Measurements from ENCODE around the gene SPCS2.

Gene SPCS2

DNA sequence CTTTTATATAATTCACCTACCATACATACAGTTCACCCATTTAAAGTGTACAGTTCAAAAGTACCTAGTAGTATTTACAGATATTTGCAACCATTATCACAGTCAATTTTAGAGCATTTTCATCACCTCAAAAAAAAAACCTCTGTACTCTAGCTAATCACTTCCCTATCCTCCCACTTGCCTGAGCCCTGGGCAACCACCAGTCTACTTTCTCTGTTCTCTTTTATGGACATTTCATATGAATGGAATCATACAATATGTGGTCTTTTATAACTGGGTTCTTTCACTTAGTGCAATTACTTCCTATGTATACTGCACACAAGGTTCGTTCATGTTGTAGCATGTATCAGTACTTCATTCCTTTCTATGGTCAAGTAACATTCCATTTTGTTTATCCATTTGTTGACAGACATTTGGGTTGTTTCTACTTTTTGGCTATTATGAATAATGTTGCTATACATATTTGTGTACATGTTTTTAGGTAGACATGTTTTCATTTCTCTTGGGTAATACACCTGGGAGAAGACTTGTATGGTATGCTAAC is 21.9 kb downstream of the SPCS2 start:
- POLR2A ChIA-PET, result no interaction called here

DNA sequence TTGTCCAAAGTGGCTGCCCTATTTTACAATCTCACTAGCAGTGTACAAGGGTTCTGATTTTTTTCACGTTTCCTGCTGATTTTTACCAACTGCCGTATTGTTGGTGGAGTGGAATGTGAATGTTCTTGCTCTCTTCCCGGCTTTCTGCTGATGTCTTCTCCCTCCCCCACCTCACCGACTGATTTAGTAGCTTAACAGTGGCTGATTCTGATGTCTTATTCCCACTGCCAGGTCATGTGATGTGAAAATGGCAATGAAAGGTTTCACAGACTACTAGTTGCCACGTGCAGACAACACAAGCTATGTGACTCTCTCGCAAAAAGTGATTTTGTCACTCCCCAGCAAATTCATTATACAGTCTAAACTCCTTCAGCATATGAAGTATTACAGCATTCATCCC is 22.4 kb downstream of the SPCS2 start:
- POLR2A ChIA-PET, result no interaction called here
- no peak for TF ChIP-seq HDGF (IDR thresholded peaks at IDR 0.05; ENCODE audit: borderline replicate concordance)
- TF ChIP-seq NFRKB (IDR thresholded peaks at IDR 0.05), result no peak
- TF ChIP-seq L3MBTL2 (conservative IDR thresholded peaks at IDR 0.05), result no peak
- no peak for TF ChIP-seq ELF4 (IDR thresholded peaks at IDR 0.05)
- TF ChIP-seq ZNF384 (IDR thresholded peaks at IDR 0.05), result no peak
- TF ChIP-seq FOXA1 (IDR thresholded peaks at IDR 0.05), result no peak
- TF ChIP-seq, protein P1, sequence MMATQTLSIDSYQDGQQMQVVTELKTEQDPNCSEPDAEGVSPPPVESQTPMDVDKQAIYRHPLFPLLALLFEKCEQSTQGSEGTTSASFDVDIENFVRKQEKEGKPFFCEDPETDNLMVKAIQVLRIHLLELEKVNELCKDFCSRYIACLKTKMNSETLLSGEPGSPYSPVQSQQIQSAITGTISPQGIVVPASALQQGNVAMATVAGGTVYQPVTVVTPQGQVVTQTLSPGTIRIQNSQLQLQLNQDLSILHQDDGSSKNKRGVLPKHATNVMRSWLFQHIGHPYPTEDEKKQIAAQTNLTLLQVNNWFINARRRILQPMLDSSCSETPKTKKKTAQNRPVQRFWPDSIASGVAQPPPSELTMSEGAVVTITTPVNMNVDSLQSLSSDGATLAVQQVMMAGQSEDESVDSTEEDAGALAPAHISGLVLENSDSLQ (IDR thresholded peaks at IDR 0.05), result no peak
- no peak for TF ChIP-seq FOXK2 (IDR thresholded peaks at IDR 0.05)
- no peak for TF ChIP-seq BHLHE40 (IDR thresholded peaks at IDR 0.05; ENCODE audit: borderline replicate concordance)
- no peak for TF ChIP-seq CTBP1 (IDR thresholded peaks at IDR 0.05; ENCODE audit: borderline replicate concordance)
- no peak for TF ChIP-seq ARNT (IDR thresholded peaks at IDR 0.05)
- TF ChIP-seq FOXM1 (IDR thresholded peaks at IDR 0.05; ENCODE audit: borderline replicate concordance), result no peak
- CTCF ChIA-PET, result interaction anchor here (0.6 kb wide), 1 partner anchor 43 kb away, joined by 4 read pairs; no protein-coding TSS in a partner anchor
- DNase-seq (ENCODE audit: extremely low spot score), result no peak

More for the DNA sequence above, 21.9 kb downstream of the SPCS2 start:
- CTCF ChIA-PET, result interaction anchor here (0.6 kb wide), 1 partner anchor 42 kb away, joined by 4 read pairs; no protein-coding TSS in a partner anchor
- no peak for DNase-seq (ENCODE audit: extremely low spot score)
- TF ChIP-seq, protein P1 (IDR thresholded peaks at IDR 0.05), result no peak
- TF ChIP-seq FOXM1 (IDR thresholded peaks at IDR 0.05; ENCODE audit: borderline replicate concordance), result no peak
- no peak for TF ChIP-seq CTBP1 (IDR thresholded peaks at IDR 0.05; ENCODE audit: borderline replicate concordance)
- no peak for TF ChIP-seq FOXA1 (IDR thresholded peaks at IDR 0.05)
- no peak for TF ChIP-seq FOXK2 (IDR thresholded peaks at IDR 0.05)
- no peak for TF ChIP-seq TARDBP (IDR thresholded peaks at IDR 0.05)
- no peak for TF ChIP-seq SUZ12 (IDR thresholded peaks at IDR 0.05)
- no peak for TF ChIP-seq L3MBTL2 (conservative IDR thresholded peaks at IDR 0.05)
- no peak for TF ChIP-seq HDGF (IDR thresholded peaks at IDR 0.05; ENCODE audit: borderline replicate concordance)
- TF ChIP-seq LEF1 (IDR thresholded peaks at IDR 0.05; ENCODE audit: borderline replicate concordance), result no peak
- no peak for TF ChIP-seq SP1 (IDR thresholded peaks at IDR 0.05)
- no peak for TF ChIP-seq BHLHE40 (IDR thresholded peaks at IDR 0.05; ENCODE audit: borderline replicate concordance)
- TF ChIP-seq ZNF384 (IDR thresholded peaks at IDR 0.05), result no peak
- no peak for TF ChIP-seq ARNT (IDR thresholded peaks at IDR 0.05)
- no peak for TF ChIP-seq NFRKB (IDR thresholded peaks at IDR 0.05)
- TF ChIP-seq ELF4 (IDR thresholded peaks at IDR 0.05), result no peak

DNA sequence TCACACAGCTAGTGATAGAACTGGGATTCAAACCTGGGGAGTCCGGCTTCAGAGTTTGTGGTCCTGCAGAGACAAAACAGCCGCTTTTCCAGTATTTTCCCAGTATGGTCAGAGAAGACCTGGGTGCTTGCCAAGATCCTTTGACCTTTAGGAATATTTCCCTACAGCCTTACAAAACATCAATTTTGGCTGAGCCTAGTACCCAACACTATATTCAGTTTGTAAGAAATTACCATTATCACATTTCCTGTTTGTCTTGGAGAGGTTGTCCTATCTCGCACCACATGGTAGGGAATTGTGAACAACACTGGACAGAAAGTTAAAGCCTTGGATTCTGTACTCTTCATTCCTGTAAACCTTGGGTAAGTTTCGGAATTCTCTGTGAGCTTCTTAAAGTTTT is 29.0 kb downstream of the SPCS2 start:
- ChIA-PET CTCF (interaction anchor here (0.7 kb wide), 1 partner anchor 22 kb away, joined by 3 read pairs; no protein-coding TSS in a partner anchor), POLR2A (no interaction called here)
- DNase-seq (ENCODE audit: extremely low spot score), result no peak
- TF ChIP-seq TARDBP (IDR thresholded peaks at IDR 0.05) (no peak), BHLHE40 (IDR thresholded peaks at IDR 0.05; ENCODE audit: borderline replicate concordance) (no peak), FOXA1 (IDR thresholded peaks at IDR 0.05) (no peak), NFRKB (IDR thresholded peaks at IDR 0.05) (no peak), SP1 (IDR thresholded peaks at IDR 0.05) (no peak), LEF1 (IDR thresholded peaks at IDR 0.05; ENCODE audit: borderline replicate concordance) (no peak), SUZ12 (IDR thresholded peaks at IDR 0.05) (no peak), L3MBTL2 (conservative IDR thresholded peaks at IDR 0.05) (no peak), ELF4 (IDR thresholded peaks at IDR 0.05) (no peak), HDGF (IDR thresholded peaks at IDR 0.05; ENCODE audit: borderline replicate concordance) (no peak), FOXM1 (IDR thresholded peaks at IDR 0.05; ENCODE audit: borderline replicate concordance) (no peak), ZNF384 (IDR thresholded peaks at IDR 0.05) (no peak), FOXK2 (IDR thresholded peaks at IDR 0.05) (no peak), ARNT (IDR thresholded peaks at IDR 0.05) (no peak), CTBP1 (IDR thresholded peaks at IDR 0.05; ENCODE audit: borderline replicate concordance) (no peak)
- TF ChIP-seq, protein P1 (IDR thresholded peaks at IDR 0.05), result no peak

DNA sequence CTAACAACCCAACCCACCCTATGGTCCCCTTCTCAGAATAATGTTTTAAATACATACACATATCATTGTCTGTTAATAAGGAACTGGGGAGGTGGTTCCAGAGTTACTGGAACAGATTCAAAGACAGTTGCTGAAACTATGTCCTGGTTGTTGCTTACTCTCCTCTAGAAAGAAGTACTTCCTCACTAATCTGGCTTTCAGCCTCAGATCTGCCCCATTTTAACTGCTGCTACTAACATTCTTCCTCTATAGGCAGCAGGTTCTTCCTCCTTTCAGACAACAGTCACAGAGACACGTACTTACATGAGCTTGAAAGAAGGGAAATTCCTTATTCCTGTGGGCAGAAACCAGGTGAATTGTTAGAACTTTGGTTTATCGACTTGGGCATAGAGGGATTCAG is 31.6 kb downstream of the SPCS2 start:
- CTCF ChIA-PET, result no interaction called here
- POLR2A ChIA-PET, result no interaction called here
- TF ChIP-seq SP1 (IDR thresholded peaks at IDR 0.05) (no peak), ELF4 (IDR thresholded peaks at IDR 0.05) (no peak), BHLHE40 (IDR thresholded peaks at IDR 0.05; ENCODE audit: borderline replicate concordance) (no peak), ZNF384 (IDR thresholded peaks at IDR 0.05) (no peak), SUZ12 (IDR thresholded peaks at IDR 0.05) (no peak), FOXM1 (IDR thresholded peaks at IDR 0.05; ENCODE audit: borderline replicate concordance) (no peak), HDGF (IDR thresholded peaks at IDR 0.05; ENCODE audit: borderline replicate concordance) (no peak), FOXA1 (IDR thresholded peaks at IDR 0.05) (no peak)
- DNase-seq (ENCODE audit: extremely low spot score), result no peak

DNA sequence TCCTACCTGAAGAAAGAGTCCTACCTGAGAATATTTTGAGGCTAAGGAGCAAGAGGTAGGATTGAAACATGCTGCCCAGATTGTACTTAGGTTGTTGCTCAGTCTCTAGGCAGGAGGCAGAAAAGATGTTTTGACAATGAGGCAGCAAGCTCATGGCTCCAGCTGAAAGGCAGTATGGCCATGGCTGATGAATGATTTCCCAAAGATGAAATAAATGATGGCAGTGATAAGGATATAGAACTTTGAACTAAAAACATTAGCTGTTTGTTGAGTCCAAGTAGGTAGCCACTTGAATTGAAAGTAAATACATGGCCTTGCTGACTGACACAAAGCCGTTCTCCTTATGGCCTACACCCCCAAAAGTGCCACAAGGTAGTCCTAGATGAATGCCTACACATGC is 32.8 kb downstream of the SPCS2 start:
- no peak for DNase-seq (ENCODE audit: extremely low spot score)
- TF ChIP-seq NFRKB (IDR thresholded peaks at IDR 0.05) (no peak), SP1 (IDR thresholded peaks at IDR 0.05) (no peak), ARNT (IDR thresholded peaks at IDR 0.05) (no peak), TARDBP (IDR thresholded peaks at IDR 0.05) (no peak), SUZ12 (IDR thresholded peaks at IDR 0.05) (no peak), FOXA1 (IDR thresholded peaks at IDR 0.05) (no peak), ZNF384 (IDR thresholded peaks at IDR 0.05) (no peak), BHLHE40 (IDR thresholded peaks at IDR 0.05; ENCODE audit: borderline replicate concordance) (no peak), LEF1 (IDR thresholded peaks at IDR 0.05; ENCODE audit: borderline replicate concordance) (no peak), ELF4 (IDR thresholded peaks at IDR 0.05) (no peak), FOXK2 (IDR thresholded peaks at IDR 0.05) (no peak), L3MBTL2 (conservative IDR thresholded peaks at IDR 0.05) (no peak), CTBP1 (IDR thresholded peaks at IDR 0.05; ENCODE audit: borderline replicate concordance) (no peak), FOXM1 (IDR thresholded peaks at IDR 0.05; ENCODE audit: borderline replicate concordance) (no peak)
- ChIA-PET CTCF (interaction anchor here (0.5 kb wide), 1 partner anchor 96 kb away, joined by 3 read pairs; no protein-coding TSS in a partner anchor), POLR2A (no interaction called here)

All from HEK293T (cell line).